Smooth muscle cell (in vitro differentiated cells): ENCODE results near the gene EML6. TPM values are rescaled to one million over a fixed set of nuclear protein-coding genes. Genes with fewer than 3 reads are reported as not detected.

ENCODE experiments used
- DNase-seq: peaks from one replicate; lab custom pipeline; 2025; ENCODE audit not compliant: unreplicated experiment; lab: John Stamatoyannopoulos, UW
- H2AFZ ChIP-seq: fragments of 200-600 bp; sonication (generic); 2 replicates; pipeline ENCODE4 v1.6.0; 2016; ENCODE audit warnings: antibody characterized with exemption, low read depth, mild to moderate bottlenecking
- H3F3A ChIP-seq: fragments of 200-600 bp; sonication (generic); 2 replicates; pipeline ENCODE4 v1.6.0; 2017; ENCODE audit warnings: antibody characterized with exemption, low read depth
- H3K27ac ChIP-seq: fragments of 200-600 bp; sonication (generic); 2 replicates; pipeline ENCODE4 v1.5.1; 2016; ENCODE audit warnings: low read depth, mild to moderate bottlenecking
- H3K27me3 ChIP-seq: fragments of 200-600 bp; sonication (generic); 2 replicates; pipeline ENCODE4 v1.6.1; 2016; ENCODE audit warnings: low read depth, mild to moderate bottlenecking
- H3K36me3 ChIP-seq: fragments of 200-600 bp; sonication (generic); 2 replicates; pipeline ENCODE4 v1.5.1; 2016; ENCODE audit warnings: low read depth
- H3K4me1 ChIP-seq: fragments of 200-600 bp; sonication (generic); 2 replicates; pipeline ENCODE4 v1.5.1; 2016; ENCODE audit warnings: low read depth
- H3K4me2 ChIP-seq: fragments of 200-600 bp; sonication (generic); 2 replicates; pipeline ENCODE4 v1.6.0; 2016; ENCODE audit warnings: mild to moderate bottlenecking
- H3K4me3 ChIP-seq: fragments of 200-600 bp; sonication (generic); 2 replicates; pipeline ENCODE4 v1.5.1; 2016; ENCODE audit warnings: mild to moderate bottlenecking
- H3K79me2 ChIP-seq: fragments of 200-600 bp; sonication (generic); 2 replicates; pipeline ENCODE4 v1.6.0; 2016; ENCODE audit warnings: low read depth, mild to moderate bottlenecking
- H3K9ac ChIP-seq: fragments of 200-600 bp; sonication (generic); 2 replicates; pipeline ENCODE4 v1.6.0; 2016; ENCODE audit warnings: low read depth
- H3K9me3 ChIP-seq: fragments of 200-600 bp; sonication (generic); replicated peaks from 2 replicates; pipeline ENCODE4 v1.5.1; 2016; ENCODE audit warnings: low read depth
- H4K20me1 ChIP-seq: fragments of 200-600 bp; sonication (generic); 2 replicates; pipeline ENCODE4 v1.6.0; 2016; ENCODE audit warnings: low read depth
- WGBS: methylation state at CpG from one replicate; pipeline ENCODE4 v1.1.7; 2016; ENCODE audit warnings: low lambda C conversion rate; 5-methylcytosine and 5-hydroxymethylcytosine counted together
- polyA plus RNA-seq: library from polyadenylated mRNA; unstranded; fragments of >200 nt; fragmentation: Nextera tagmentation; extraction: Ambion mirVana; gene quantifications from 2 replicates; pipeline ENCODE4 v1.2.1, GENCODE V29; 2016
- total RNA-seq: library from RNA; depleted of rRNA; stranded (reverse); fragments of >200 nt; gene quantifications from 2 replicates; pipeline ENCODE4 v1.2.3, GENCODE V29; 2014
- TF ChIP-seq, protein P1 (sequence below): fragments of 200-600 bp; sonication (generic); IDR thresholded peaks from 2 replicates; pipeline ENCODE4 v1.5.1; 2017; ENCODE audit warnings: borderline replicate concordance, mild to moderate bottlenecking, antibody characterized with exemption; ENCODE audit not compliant: insufficient read depth, poor library complexity, severe bottlenecking

The EML6 gene
- total and polyA plus RNA-seq, 2 experiments from 2014 or later, result 0.49 to 0.54 TPM

- no peaks in the 10 kb centered on the region for H3K27me3 ChIP-seq
- H3K4me1 ChIP-seq, result peaks cover 8% of the 10 kb centered on the region
- H2AFZ ChIP-seq, result no peak overlapping the region
- DNase-seq, result no peak
- no peaks in the 10 kb centered on the region for H4K20me1 ChIP-seq
- no peak overlapping the region for H3K4me2 ChIP-seq
- no peaks in the 10 kb centered on the region for H3K79me2 ChIP-seq
- TF ChIP-seq, protein P1, sequence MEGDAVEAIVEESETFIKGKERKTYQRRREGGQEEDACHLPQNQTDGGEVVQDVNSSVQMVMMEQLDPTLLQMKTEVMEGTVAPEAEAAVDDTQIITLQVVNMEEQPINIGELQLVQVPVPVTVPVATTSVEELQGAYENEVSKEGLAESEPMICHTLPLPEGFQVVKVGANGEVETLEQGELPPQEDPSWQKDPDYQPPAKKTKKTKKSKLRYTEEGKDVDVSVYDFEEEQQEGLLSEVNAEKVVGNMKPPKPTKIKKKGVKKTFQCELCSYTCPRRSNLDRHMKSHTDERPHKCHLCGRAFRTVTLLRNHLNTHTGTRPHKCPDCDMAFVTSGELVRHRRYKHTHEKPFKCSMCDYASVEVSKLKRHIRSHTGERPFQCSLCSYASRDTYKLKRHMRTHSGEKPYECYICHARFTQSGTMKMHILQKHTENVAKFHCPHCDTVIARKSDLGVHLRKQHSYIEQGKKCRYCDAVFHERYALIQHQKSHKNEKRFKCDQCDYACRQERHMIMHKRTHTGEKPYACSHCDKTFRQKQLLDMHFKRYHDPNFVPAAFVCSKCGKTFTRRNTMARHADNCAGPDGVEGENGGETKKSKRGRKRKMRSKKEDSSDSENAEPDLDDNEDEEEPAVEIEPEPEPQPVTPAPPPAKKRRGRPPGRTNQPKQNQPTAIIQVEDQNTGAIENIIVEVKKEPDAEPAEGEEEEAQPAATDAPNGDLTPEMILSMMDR, result no peak
- H3K9ac ChIP-seq, result no peak overlapping the region
- no peaks in the 10 kb centered on the region for H3F3A ChIP-seq
- no peak overlapping the region for H3K27ac ChIP-seq
- no peaks in the 10 kb centered on the region for H3K9me3 ChIP-seq
- 72% methylated on average over 8 of the region's 8 CpGs for WGBS
- H3K4me3 ChIP-seq, result no peak overlapping the region
- H3K36me3 ChIP-seq, result no peaks in the 10 kb centered on the region
Observed at GRCh38 chr2:54945391-54946219, 222.1 kb downstream of the EML6 start.

DNA sequence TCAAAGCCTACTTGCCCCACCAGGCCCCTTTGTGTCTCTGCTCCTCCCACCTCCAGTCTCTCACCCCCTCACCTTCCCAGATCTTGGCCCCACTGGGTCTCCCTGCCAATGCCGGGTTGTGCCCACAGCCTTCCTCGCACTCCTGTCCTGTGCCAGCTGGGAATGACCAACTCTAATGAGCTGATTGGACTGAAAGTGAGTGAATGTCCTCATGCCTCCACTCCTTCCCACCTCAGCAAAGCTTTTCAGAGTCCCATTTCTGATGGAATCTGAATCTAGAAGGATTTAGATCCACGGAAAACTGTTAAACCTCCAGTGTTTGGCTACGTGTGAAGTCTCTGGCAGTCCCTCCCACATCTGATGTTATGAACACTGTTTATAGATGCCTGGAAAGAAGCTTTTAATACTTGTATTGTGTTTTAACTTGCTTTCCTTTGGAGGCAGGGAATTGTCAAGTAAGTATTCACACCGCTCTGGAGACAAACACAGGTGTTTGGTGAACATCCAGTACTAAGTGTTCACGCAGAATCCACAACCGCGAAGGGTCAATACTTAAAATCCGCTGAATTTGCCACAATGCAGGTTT lies 222.9 kb downstream of the EML6 start:
- H3K9me3 ChIP-seq, result no peaks in the 10 kb centered on the region
- 89% methylated on average over 9 of the region's 9 CpGs for WGBS
- H2AFZ ChIP-seq, result no peak overlapping the region
- TF ChIP-seq, protein P1, result no peak
- no peak overlapping the region for H3K4me2 ChIP-seq
- peaks cover 8% of the 10 kb centered on the region for H3K4me1 ChIP-seq
- H3K36me3 ChIP-seq, result no peaks in the 10 kb centered on the region
- H4K20me1 ChIP-seq, result no peaks in the 10 kb centered on the region
- no peaks in the 10 kb centered on the region for H3K79me2 ChIP-seq
- no peak overlapping the region for H3K9ac ChIP-seq
- no peak overlapping the region for H3K4me3 ChIP-seq
- H3F3A ChIP-seq, result no peaks in the 10 kb centered on the region
- no peaks in the 10 kb centered on the region for H3K27me3 ChIP-seq
- DNase-seq, result no peak
- H3K27ac ChIP-seq, result no peak overlapping the region

DNA sequence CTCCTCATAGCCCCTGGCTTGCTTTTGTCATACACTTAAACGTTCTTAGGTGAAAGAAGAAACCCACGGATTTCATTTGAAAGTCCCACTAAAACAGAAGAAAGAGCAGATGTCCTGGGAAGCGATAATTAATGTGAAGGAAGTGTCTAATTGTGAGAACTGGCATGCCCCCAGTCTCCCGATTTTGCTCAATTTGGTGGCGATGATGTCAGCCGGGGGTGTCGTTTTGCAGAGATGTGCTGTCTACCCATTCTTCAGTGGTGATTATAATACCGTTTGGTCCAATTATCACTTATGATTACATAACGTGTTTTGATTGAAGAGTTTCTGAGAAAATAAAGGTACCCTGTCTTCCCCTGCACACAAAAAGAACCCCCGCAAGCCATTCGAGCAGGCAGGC lies 223.7 kb downstream of the EML6 start:
- no peaks in the 10 kb centered on the region for H3K36me3 ChIP-seq
- H4K20me1 ChIP-seq, result no peaks in the 10 kb centered on the region
- WGBS, result 87% methylated on average over 11 of the region's 11 CpGs
- H3K4me2 ChIP-seq, result no peak overlapping the region
- no peak for DNase-seq
- TF ChIP-seq, protein P1, result no peak
- H3K9ac ChIP-seq, result no peak overlapping the region
- H3K4me1 ChIP-seq, result peaks cover 8% of the 10 kb centered on the region
- H2AFZ ChIP-seq, result no peak overlapping the region
- no peak overlapping the region for H3K27ac ChIP-seq
- no peak overlapping the region for H3K4me3 ChIP-seq
- no peaks in the 10 kb centered on the region for H3K27me3 ChIP-seq
- no peaks in the 10 kb centered on the region for H3K9me3 ChIP-seq
- no peaks in the 10 kb centered on the region for H3K79me2 ChIP-seq
- H3F3A ChIP-seq, result no peaks in the 10 kb centered on the region

DNA sequence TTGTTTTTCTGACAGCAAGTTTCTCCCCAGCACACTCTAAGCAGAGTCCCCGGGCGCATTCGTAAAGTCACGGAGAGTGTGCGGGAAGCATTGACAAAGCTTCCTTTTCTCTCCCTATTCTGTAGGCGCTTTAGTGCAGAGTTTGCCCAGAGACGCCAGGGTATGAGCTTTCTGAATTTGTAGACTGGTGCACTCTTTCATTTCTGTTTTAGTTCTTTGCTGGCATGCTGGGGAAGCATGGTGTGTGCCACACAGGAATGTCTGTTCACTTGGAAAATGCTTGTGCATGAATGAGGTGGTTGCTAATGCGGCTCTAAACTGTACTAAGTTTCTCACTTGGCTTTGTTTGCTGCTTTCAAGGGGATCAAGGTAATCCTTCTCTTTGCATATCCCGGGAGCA lies 224.2 kb downstream of the EML6 start:
- H3K4me2 ChIP-seq, result no peak overlapping the region
- no peak overlapping the region for H2AFZ ChIP-seq
- no peak for DNase-seq
- peaks cover 8% of the 10 kb centered on the region for H3K4me1 ChIP-seq
- H3K27ac ChIP-seq, result no peak overlapping the region
- H3K4me3 ChIP-seq, result no peak overlapping the region
- TF ChIP-seq, protein P1, result no peak
- no peaks in the 10 kb centered on the region for H4K20me1 ChIP-seq
- 92% methylated on average over 9 of the region's 9 CpGs for whole genome bisulfite sequencing
- H3K9ac ChIP-seq, result no peak overlapping the region
- H3K36me3 ChIP-seq, result no peaks in the 10 kb centered on the region
- no peaks in the 10 kb centered on the region for H3K79me2 ChIP-seq
- no peaks in the 10 kb centered on the region for H3K27me3 ChIP-seq
- H3K9me3 ChIP-seq, result no peaks in the 10 kb centered on the region
- no peaks in the 10 kb centered on the region for H3F3A ChIP-seq
